RWPE1 (cell line): ENCODE data around the gene DHDDS.
A peak's percentile ranks its signal among the peaks of the same experiment; 100 is the strongest.

Experiments
- CTCF ChIA-PET: fragments of 350-600 bp; sonication (Branson Sonifier 250); formaldehyde crosslinking; extraction: SDS; loops from one replicate; lab custom pipeline; 2021; lab: Yijun Ruan, JAX
- POLR2A ChIA-PET: fragments of 400-600 bp; formaldehyde crosslinking; extraction: SDS; loops from one replicate; lab custom pipeline; 2020; ENCODE audit warnings: antibody characterized with exemption; ENCODE audit not compliant: low non-redundant PET; lab: Yijun Ruan, JAX
- DNase-seq: peaks from one replicate; pipeline ENCODE4 v3.0.0; 2012; ENCODE audit warnings: low spot score
- H3K27ac ChIP-seq: fragments of 450-650 bp; 2 replicates; pipeline ENCODE4 v1.5.1; 2017
- TF ChIP-seq, protein P1 (sequence below): fragments of 450-650 bp; conservative IDR thresholded peaks from 2 replicates; pipeline ENCODE4 v1.5.1; 2017; ENCODE audit warnings: low read depth, mild to moderate bottlenecking

Gene DHDDS

DNA sequence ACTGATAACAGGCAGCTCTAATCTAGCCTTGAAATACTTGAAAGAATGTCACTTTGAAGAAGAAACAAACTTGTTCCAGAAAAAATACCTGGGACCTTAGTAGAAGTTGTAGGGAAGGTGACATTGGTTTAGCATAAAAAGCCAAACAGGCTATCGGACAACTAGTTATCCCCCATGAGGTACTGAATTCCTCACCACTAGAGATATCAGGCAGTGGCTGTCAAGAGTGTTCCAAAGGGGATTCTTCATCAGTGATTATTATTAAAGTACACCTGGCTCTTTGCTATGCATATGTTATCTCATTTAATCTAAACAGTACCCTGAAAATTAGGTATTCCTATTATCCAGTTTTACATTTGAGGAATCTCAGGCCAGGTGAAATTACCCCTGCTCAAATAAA, 27.0 kb downstream of the DHDDS start:
- no peak for DNase-seq
- TF ChIP-seq, protein P1, sequence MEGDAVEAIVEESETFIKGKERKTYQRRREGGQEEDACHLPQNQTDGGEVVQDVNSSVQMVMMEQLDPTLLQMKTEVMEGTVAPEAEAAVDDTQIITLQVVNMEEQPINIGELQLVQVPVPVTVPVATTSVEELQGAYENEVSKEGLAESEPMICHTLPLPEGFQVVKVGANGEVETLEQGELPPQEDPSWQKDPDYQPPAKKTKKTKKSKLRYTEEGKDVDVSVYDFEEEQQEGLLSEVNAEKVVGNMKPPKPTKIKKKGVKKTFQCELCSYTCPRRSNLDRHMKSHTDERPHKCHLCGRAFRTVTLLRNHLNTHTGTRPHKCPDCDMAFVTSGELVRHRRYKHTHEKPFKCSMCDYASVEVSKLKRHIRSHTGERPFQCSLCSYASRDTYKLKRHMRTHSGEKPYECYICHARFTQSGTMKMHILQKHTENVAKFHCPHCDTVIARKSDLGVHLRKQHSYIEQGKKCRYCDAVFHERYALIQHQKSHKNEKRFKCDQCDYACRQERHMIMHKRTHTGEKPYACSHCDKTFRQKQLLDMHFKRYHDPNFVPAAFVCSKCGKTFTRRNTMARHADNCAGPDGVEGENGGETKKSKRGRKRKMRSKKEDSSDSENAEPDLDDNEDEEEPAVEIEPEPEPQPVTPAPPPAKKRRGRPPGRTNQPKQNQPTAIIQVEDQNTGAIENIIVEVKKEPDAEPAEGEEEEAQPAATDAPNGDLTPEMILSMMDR, result no peak
- ChIA-PET POLR2A (no interaction called here), CTCF (no interaction called here)
- no peak overlapping the region for H3K27ac ChIP-seq

DNA sequence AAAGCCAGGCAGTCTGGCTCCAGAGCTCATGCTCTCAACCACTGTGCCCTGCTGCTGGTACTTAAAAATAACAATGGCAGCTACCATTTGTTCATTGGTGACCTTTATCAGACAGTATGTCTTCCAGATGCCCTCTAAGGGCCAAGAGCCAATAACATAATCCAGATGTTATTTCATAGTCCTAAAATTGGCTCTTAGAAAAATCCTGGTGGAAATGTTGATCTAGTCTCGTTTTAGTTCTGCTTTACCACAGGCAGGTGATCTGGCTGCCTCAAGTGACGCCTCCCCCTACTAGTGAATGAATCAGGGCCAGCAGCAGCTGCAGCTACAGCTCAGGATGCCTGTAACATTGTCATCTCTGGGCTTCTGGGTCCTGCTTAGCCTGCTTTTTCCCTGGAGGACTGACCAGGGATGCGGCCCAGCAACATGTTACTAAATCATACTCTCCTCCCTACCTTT, 27.5 kb downstream of the DHDDS start:
- TF ChIP-seq, protein P1, result no peak
- ChIA-PET CTCF (interaction anchor here (0.8 kb wide), 1 partner anchor 11 kb away, joined by 4 read pairs; no protein-coding TSS in a partner anchor), POLR2A (no interaction called here)

DNA sequence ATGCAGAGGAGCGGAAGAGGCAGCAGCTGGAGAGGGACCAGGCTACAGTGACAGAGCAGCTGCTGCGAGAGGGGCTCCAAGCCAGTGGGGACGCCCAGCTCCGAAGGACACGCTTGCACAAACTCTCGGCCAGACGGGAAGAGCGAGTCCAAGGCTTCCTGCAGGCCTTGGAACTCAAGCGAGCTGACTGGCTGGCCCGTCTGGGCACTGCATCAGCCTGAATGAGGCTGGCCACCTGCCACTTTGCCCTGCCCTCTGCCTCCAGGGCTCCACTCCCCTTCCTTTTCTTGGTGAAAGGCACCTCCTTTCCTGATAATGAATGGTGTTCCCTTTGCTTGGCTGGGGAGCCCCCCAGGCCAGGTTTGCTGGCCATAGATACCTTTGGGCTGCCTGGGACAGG, 36.8 kb downstream of the DHDDS start:
- no peak for DNase-seq
- TF ChIP-seq, protein P1, result no peak
- CTCF ChIA-PET, result no interaction called here
- peak overlapping the region; percentile 98 for H3K27ac ChIP-seq
- POLR2A ChIA-PET, result no interaction called here

More for the DNA sequence above, 27.5 kb downstream of the DHDDS start:
- H3K27ac ChIP-seq, result no peak overlapping the region
- no peak for DNase-seq

DNA sequence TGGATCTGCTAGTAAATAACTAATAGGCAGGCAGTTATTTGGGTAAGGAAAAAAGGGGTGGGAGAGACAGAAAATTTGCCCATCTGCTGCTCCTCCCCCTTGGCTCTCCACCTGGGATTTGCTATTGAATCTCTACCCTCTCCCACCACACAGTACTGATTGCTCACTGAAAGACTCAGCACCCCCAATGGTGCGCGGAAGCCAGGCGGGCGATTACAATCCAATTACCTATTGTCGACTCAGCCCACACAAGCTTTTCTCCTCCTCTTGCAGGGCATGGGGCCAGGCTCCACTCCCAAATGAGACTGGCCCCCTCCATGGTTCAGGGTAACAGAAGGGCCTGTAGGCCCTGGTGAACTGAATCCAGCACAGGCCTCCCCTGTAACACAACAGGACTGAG, 37.4 kb downstream of the DHDDS start:
- DNase-seq, result no peak
- peak overlapping the region; percentile 98 for H3K27ac ChIP-seq
- POLR2A ChIA-PET, result no interaction called here
- CTCF ChIA-PET, result interaction anchor here (0.6 to 1.5 kb wide), 2 partner anchors 10 to 244 kb away, joined by 4 to 5 read pairs; no protein-coding TSS in a partner anchor
- TF ChIP-seq, protein P1, result no peak

DNA sequence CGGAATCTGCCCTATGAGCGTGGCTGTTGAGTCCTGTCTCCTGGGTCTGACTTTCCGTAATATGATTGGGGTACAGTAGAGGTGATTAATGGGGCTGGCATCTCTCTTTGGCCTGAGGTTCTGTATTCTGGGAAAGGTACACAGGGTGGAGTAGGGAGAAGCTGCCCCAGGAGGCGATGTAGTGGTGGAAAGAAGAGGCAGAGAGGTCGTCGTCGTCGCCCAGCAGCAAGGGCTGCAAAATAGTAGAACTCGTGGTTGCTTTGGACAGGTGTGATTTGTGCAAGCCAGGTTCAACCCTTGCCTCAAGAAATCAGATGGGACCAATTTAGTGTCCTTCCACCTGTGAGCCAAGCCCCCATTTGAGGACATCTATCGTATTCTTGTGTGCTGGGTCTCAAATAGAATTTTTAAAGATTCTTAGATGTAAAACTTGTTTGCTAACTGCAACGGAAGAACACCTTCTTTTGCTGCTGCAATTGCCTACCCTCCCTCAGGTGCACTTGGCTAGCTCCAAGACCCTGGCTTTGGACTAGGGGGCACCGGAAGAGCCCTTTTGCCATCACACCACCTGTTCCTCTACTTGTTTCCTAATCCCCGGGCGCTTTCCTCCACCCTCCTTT, 38.9 kb downstream of the DHDDS start:
- TF ChIP-seq, protein P1, result no peak
- peak overlapping the region; percentile 98 for H3K27ac ChIP-seq
- ChIA-PET POLR2A (no interaction called here), CTCF (interaction anchor here (0.6 to 1.5 kb wide), 7 partner anchors 9 to 432 kb away, joined by 3 to 6 read pairs (median 4); partner anchors contain the start of gene DHDDS)
- DNase-seq, result peak; percentile 78

DNA sequence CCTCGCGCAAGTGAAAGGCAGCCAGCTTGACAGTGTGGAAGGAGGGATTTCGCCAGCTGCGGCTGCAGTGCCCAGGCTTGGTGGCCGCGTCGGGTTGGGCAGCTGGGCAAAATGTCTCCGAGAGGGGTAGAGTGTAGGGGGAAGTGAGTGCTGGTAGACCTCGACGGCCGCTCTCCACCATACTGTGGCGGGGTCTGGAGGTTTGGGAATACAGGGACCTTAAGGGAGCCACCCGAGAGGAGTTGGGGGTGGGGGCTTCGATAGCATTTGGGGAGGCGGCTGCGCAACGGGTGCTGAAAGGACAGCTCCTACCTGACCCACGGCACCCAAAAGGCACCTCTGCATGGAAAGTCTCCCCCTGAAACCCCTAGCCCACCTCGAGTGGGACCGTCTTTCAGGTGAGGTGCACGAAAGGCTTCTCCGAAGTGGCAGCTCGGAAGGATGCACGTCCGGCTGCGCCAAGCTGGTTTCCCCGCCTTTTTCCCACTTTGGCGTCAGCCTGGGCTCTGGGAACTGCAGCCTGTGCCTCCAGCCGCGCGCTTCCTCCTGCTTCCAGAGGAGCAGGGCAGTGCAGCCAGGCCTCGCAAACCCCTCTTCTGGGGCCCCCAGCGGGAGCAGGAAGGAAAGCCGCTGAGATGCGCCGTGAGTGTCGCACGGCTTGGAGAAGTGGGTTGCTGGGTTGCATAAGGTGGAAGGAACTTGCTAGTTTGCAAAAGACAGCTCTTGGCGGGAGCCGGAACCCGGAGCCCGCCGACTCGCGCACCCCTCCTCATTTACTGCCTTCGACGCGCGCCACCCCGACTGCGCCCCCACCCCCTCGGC, 39.6 kb downstream of the DHDDS start:
- DNase-seq, result peak; percentile 44
- POLR2A ChIA-PET, result interaction anchor here (1.3 kb wide), 1 partner anchor 29 kb away, joined by 4 read pairs; no protein-coding TSS in a partner anchor

More for the DNA sequence above, 39.6 kb downstream of the DHDDS start:
- CTCF ChIA-PET, result interaction anchor here (0.6 to 0.8 kb wide), 6 partner anchors 20 to 1030 kb away, joined by 3 read pairs; partner anchors contain the start of gene DHDDS
- H3K27ac ChIP-seq, result peak overlapping the region; percentile 98
- TF ChIP-seq, protein P1, result no peak
